ENCODE measurements around the gene C16orf92. TPM values are rescaled to one million over a fixed set of nuclear protein-coding genes. Genes with fewer than 3 reads are reported as not detected.

Gene C16orf92
- total and polyA plus RNA-seq, 4 experiments from 2014 or later: not detected

GRCh38 chr16:29977063-29977825, 45.8 kb upstream of the C16orf92 start:
- intact Hi-C loops (cut with micrococcal nuclease): no loop called here
- Histone ChIP-seq H3K36me3 (ENCODE audit: insufficient read depth, low read length) (peaks cover 52% of the 10 kb centered on the region), H3K27ac (ENCODE audit: low read depth, low read length) (no peak overlapping the region), H3K4me3 (ENCODE audit: low read length in 2 of 2) (no peak overlapping the region), H3K4me1 (ENCODE audit: insufficient read depth, low read length) (peaks cover 36% of the 10 kb centered on the region), H3K27me3 (ENCODE audit: insufficient read depth, low read length) (no peaks in the 10 kb centered on the region), H3K9me3 (ENCODE audit: control insufficient read depth in 1 of 2, low read length in 2 of 2) (no peaks in the 10 kb centered on the region)
- peaks cover 19 to 53% of the 10 kb centered on the region in 2 donors for H3K36me3 Mint-ChIP-seq
- POLR2A ChIA-PET (ENCODE audit: partially characterized antibody): interaction anchor here (1.2 to 6.0 kb wide), 2 partner anchors 16 to 51 kb away, joined by 5 to 113 read pairs; partner anchors contain the start of genes KCTD13 and TMEM219
- H3K27me3 Mint-ChIP-seq: no peaks in the 10 kb centered on the region
- peak overlapping the region in 2 of 8 donors; percentile 26 to 36 for H3K4me3 Mint-ChIP-seq
- no peak for DNase-seq
- peak overlapping the region; percentile 46 to 96 (median 77) for H3K27ac Mint-ChIP-seq
- H3K4me1 Mint-ChIP-seq: peaks cover 20 to 49% (median 34%) of the 10 kb centered on the region in 4 donors
- H3K9me3 Mint-ChIP-seq: no peaks in the 10 kb centered on the region
- CTCF ChIA-PET (ENCODE audit: partially characterized antibody): interaction anchor here (1.0 to 1.6 kb wide), 2 partner anchors 76 to 128 kb away, joined by 3 read pairs; no protein-coding TSS in a partner anchor

GRCh38 chr16:29978081-29978480, 44.9 kb upstream of the C16orf92 start:
- Mint-ChIP-seq H3K4me1 (peaks cover 19 to 46% (median 31%) of the 10 kb centered on the region in 4 donors), H3K27me3 (no peaks in the 10 kb centered on the region), H3K9me3 (no peaks in the 10 kb centered on the region), H3K36me3 (peaks cover 19 to 59% of the 10 kb centered on the region in 2 donors), H3K4me3 (no peak overlapping the region), H3K27ac (peak overlapping the region in 3 of 7 donors; percentile 0 to 71 (median 70))
- peaks cover 60% of the 10 kb centered on the region for H3K36me3 ChIP-seq (ENCODE audit: insufficient read depth, low read length)
- H3K4me3 ChIP-seq (ENCODE audit: low read length in 2 of 2): no peak overlapping the region
- CTCF ChIA-PET (ENCODE audit: partially characterized antibody): interaction anchor here (1.0 kb wide), 1 partner anchor 11 kb away, joined by 3 read pairs; no protein-coding TSS in a partner anchor
- no peaks in the 10 kb centered on the region for H3K9me3 ChIP-seq (ENCODE audit: control insufficient read depth in 1 of 2, low read length in 2 of 2)
- H3K27ac ChIP-seq (ENCODE audit: low read depth, low read length): no peak overlapping the region
- POLR2A ChIA-PET (ENCODE audit: partially characterized antibody): interaction anchor here (1.2 to 6.0 kb wide), 2 partner anchors 17 to 52 kb away, joined by 5 to 113 read pairs; partner anchors contain the start of genes KCTD13 and TMEM219
- H3K27me3 ChIP-seq (ENCODE audit: insufficient read depth, low read length): no peaks in the 10 kb centered on the region
- H3K4me1 ChIP-seq (ENCODE audit: insufficient read depth, low read length): peaks cover 34% of the 10 kb centered on the region
- intact Hi-C loops (cut with micrococcal nuclease): no loop called here
- DNase-seq: no peak

DNA sequence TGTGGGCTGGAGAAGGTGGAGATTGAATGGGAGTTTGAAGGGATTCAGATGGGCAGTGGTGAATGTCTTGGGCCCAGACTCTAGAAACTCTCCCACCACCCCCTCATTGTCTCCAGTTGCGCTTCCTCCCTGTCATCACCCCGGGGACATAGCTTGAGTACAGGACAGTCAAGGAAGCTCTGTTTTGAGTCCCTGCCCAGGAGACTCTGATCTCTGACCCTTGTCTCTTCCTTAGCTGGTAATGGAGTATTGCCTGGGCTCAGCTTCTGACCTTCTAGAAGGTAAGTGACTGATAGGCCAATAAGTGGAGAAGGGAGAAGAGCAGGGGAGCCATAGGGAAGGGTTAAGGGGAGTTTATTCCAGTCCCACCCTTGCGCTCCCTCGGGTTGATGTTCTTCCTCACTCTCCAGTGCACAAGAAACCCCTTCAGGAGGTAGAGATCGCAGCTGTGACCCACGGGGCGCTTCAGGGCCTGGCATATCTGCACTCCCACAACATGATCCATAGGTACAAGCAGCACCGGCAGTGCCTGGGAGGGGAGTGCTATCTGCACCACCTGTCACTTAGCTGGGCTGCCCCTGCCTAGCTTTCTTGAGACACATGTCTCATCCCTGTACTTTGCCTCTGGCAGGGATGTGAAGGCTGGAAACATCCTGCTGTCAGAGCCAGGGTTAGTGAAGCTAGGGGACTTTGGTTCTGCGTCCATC, 44.3 kb upstream of the C16orf92 start:
- Mint-ChIP-seq H3K27ac (peak overlapping the region in 2 of 7 donors; percentile 0 to 57), H3K4me3 (no peak overlapping the region), H3K4me1 (peaks cover 17 to 40% (median 26%) of the 10 kb centered on the region in 4 donors), H3K36me3 (peaks cover 24 to 61% of the 10 kb centered on the region in 2 donors), H3K27me3 (no peaks in the 10 kb centered on the region), H3K9me3 (no peaks in the 10 kb centered on the region)
- intact Hi-C loops (cut with micrococcal nuclease): no loop called here
- H3K36me3 ChIP-seq (ENCODE audit: insufficient read depth, low read length): peaks cover 67% of the 10 kb centered on the region
- no peak for DNase-seq
- H3K4me1 ChIP-seq (ENCODE audit: insufficient read depth, low read length): peaks cover 33% of the 10 kb centered on the region
- POLR2A ChIA-PET (ENCODE audit: partially characterized antibody): interaction anchor here (1.3 kb wide), 1 partner anchor 17 kb away, joined by 4 read pairs; the partner anchor contains the start of gene TMEM219
- H3K4me3 ChIP-seq (ENCODE audit: low read length in 2 of 2): no peak overlapping the region
- CTCF ChIA-PET (ENCODE audit: partially characterized antibody): interaction anchor here (1.0 kb wide), 1 partner anchor 10 kb away, joined by 3 read pairs; no protein-coding TSS in a partner anchor
- H3K27ac ChIP-seq (ENCODE audit: low read depth, low read length): no peak overlapping the region
- H3K27me3 ChIP-seq (ENCODE audit: insufficient read depth, low read length): no peaks in the 10 kb centered on the region
- no peaks in the 10 kb centered on the region for H3K9me3 ChIP-seq (ENCODE audit: control insufficient read depth in 1 of 2, low read length in 2 of 2)

DNA sequence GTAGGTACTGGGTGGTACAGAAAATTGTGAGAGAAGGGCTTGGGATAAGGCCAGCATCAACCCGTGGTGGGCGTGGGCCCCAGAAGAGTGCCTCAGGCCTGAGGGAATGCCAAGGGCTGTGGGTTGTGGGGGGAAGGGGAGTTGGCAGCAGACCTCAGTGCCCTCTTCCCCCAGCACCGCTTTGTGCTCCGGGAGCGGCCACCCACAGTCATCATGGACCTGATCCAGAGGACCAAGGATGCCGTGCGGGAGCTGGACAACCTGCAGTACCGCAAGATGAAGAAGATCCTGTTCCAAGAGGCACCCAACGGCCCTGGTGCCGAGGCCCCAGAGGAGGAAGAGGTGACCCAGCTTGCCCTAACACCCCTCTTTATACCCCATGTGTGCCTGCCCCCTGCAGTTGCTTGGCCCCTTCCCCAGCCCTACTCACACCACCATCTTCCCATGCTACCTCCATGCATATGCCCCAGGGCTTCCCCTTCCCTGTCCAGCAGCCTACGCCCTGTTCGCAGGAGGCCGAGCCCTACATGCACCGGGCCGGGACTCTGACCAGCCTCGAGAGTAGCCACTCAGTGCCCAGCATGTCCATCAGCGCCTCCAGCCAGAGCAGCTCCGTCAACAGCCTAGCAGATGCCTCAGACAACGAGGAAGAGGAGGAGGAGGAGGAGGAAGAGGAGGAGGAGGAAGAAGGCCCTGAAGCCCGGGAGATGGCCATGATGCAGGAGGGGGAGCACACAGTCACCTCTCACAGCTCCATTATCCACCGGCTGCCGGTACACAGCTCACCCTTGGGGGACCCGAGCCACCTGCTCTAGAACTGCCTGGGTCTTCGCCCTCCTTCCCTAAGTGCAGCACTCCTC, 40.2 kb upstream of the C16orf92 start:
- Mint-ChIP-seq H3K4me3 (no peak overlapping the region), H3K9me3 (no peaks in the 10 kb centered on the region), H3K36me3 (peaks cover 46 to 82% of the 10 kb centered on the region in 2 donors), H3K4me1 (peaks cover 0 to 1% (median 0%) of the 10 kb centered on the region in 4 donors), H3K27me3 (no peaks in the 10 kb centered on the region), H3K27ac (peak overlapping the region in 3 of 7 donors; percentile 12 to 25 (median 22))
- ChIA-PET POLR2A (ENCODE audit: partially characterized antibody) (no interaction called here), CTCF (ENCODE audit: partially characterized antibody) (interaction anchor here (1.7 kb wide), 1 partner anchor 10 kb away, joined by 4 read pairs; no protein-coding TSS in a partner anchor)
- Histone ChIP-seq H3K9me3 (ENCODE audit: control insufficient read depth in 1 of 2, low read length in 2 of 2) (no peaks in the 10 kb centered on the region), H3K4me3 (ENCODE audit: low read length in 2 of 2) (no peak overlapping the region), H3K4me1 (ENCODE audit: insufficient read depth, low read length) (no peaks in the 10 kb centered on the region), H3K27me3 (ENCODE audit: insufficient read depth, low read length) (no peaks in the 10 kb centered on the region), H3K27ac (ENCODE audit: low read depth, low read length) (no peak overlapping the region), H3K36me3 (ENCODE audit: insufficient read depth, low read length) (peaks cover 91% of the 10 kb centered on the region)
- intact Hi-C loops (cut with micrococcal nuclease): no loop called here
- DNase-seq: no peak

GRCh38 chr16:29983420-29984136, 39.4 kb upstream of the C16orf92 start:
- POLR2A ChIA-PET (ENCODE audit: partially characterized antibody): no interaction called here
- no peak overlapping the region for H3K4me3 Mint-ChIP-seq

GRCh38 chr16:29984137-29984763, 38.7 kb upstream of the C16orf92 start:
- ChIA-PET POLR2A (ENCODE audit: partially characterized antibody) (no interaction called here), CTCF (ENCODE audit: partially characterized antibody) (interaction anchor here (1.7 kb wide), 1 partner anchor 11 kb away, joined by 4 read pairs; no protein-coding TSS in a partner anchor)
- Mint-ChIP-seq H3K36me3 (peaks cover 54 to 81% of the 10 kb centered on the region in 2 donors), H3K4me1 (peaks cover 0 to 2% (median 0%) of the 10 kb centered on the region in 4 donors), H3K27ac (no peak overlapping the region), H3K27me3 (no peaks in the 10 kb centered on the region), H3K4me3 (no peak overlapping the region), H3K9me3 (no peaks in the 10 kb centered on the region)
- H3K4me3 ChIP-seq (ENCODE audit: low read length in 2 of 2): no peak overlapping the region
- H3K9me3 ChIP-seq (ENCODE audit: control insufficient read depth in 1 of 2, low read length in 2 of 2): no peaks in the 10 kb centered on the region
- intact Hi-C loops (cut with micrococcal nuclease): no loop called here
- no peak overlapping the region for H3K27ac ChIP-seq (ENCODE audit: low read depth, low read length)
- DNase-seq: no peak
- H3K27me3 ChIP-seq (ENCODE audit: insufficient read depth, low read length): no peaks in the 10 kb centered on the region
- H3K4me1 ChIP-seq (ENCODE audit: insufficient read depth, low read length): no peaks in the 10 kb centered on the region
- peaks cover 82% of the 10 kb centered on the region for H3K36me3 ChIP-seq (ENCODE audit: insufficient read depth, low read length)

More at GRCh38 chr16:29983420-29984136, 39.4 kb upstream of the C16orf92 start:
- DNase-seq: no peak
- Histone ChIP-seq H3K27ac (ENCODE audit: low read depth, low read length) (no peak overlapping the region), H3K4me3 (ENCODE audit: low read length in 2 of 2) (no peak overlapping the region), H3K9me3 (ENCODE audit: control insufficient read depth in 1 of 2, low read length in 2 of 2) (no peaks in the 10 kb centered on the region), H3K36me3 (ENCODE audit: insufficient read depth, low read length) (peaks cover 89% of the 10 kb centered on the region), H3K27me3 (ENCODE audit: insufficient read depth, low read length) (no peaks in the 10 kb centered on the region), H3K4me1 (ENCODE audit: insufficient read depth, low read length) (no peaks in the 10 kb centered on the region)
- no peaks in the 10 kb centered on the region for H3K27me3 Mint-ChIP-seq
- H3K36me3 Mint-ChIP-seq: peaks cover 53 to 83% of the 10 kb centered on the region in 2 donors
- H3K9me3 Mint-ChIP-seq: no peaks in the 10 kb centered on the region
- no peaks in the 10 kb centered on the region for H3K4me1 Mint-ChIP-seq
- H3K27ac Mint-ChIP-seq: peak overlapping the region in 2 of 7 donors; percentile 23 to 70
- CTCF ChIA-PET (ENCODE audit: partially characterized antibody): interaction anchor here (1.7 kb wide), 1 partner anchor 11 kb away, joined by 4 read pairs; no protein-coding TSS in a partner anchor
- intact Hi-C loops (cut with micrococcal nuclease): no loop called here

All from CD4-positive, alpha-beta memory T cell (primary cell).